ENCODE measurements around the gene RAB15.

DNA sequence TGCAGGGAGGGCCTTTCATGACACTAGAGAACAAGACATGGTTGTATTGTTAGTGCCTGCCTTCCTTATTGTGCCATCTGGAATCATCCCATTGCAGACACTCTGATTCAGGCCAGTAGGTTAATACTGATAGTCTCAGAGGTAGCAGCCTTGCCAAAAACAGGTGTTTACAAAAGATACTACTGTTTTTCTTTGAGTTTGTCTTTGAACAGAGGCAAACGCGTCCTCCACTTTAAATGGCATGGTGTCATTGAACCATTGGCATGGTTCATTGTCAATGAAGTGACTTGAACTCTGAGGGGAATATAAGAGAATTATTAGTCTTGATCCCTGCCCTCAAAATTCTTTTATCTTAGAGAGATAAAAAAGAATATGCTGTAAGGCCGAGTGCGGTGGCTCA lies 18.8 kb upstream of the RAB15 start:
- TF ChIP-seq, protein P1, sequence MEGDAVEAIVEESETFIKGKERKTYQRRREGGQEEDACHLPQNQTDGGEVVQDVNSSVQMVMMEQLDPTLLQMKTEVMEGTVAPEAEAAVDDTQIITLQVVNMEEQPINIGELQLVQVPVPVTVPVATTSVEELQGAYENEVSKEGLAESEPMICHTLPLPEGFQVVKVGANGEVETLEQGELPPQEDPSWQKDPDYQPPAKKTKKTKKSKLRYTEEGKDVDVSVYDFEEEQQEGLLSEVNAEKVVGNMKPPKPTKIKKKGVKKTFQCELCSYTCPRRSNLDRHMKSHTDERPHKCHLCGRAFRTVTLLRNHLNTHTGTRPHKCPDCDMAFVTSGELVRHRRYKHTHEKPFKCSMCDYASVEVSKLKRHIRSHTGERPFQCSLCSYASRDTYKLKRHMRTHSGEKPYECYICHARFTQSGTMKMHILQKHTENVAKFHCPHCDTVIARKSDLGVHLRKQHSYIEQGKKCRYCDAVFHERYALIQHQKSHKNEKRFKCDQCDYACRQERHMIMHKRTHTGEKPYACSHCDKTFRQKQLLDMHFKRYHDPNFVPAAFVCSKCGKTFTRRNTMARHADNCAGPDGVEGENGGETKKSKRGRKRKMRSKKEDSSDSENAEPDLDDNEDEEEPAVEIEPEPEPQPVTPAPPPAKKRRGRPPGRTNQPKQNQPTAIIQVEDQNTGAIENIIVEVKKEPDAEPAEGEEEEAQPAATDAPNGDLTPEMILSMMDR (IDR thresholded peaks at IDR 0.05): no peak
- TF ChIP-seq POLR2A (IDR thresholded peaks at IDR 0.05): no peak
